BJ (cell line): ENCODE data around the gene WDFY3. TPM values are rescaled to one million over a fixed set of nuclear protein-coding genes. Genes with fewer than 3 reads are reported as not detected.

Experiments
- CTCF ChIA-PET: fragments of 350-600 bp; formaldehyde crosslinking; extraction: SDS; loops from one replicate; lab custom pipeline; 2021; ENCODE audit warnings: antibody characterized with exemption, inconsistent platforms; lab: Yijun Ruan, JAX
- POLR2A ChIA-PET: fragments of 300-600 bp; sonication (Branson Sonifier 250); formaldehyde crosslinking; extraction: SDS; loops from one replicate; lab custom pipeline; 2021; ENCODE audit warnings: antibody characterized with exemption; lab: Charles Lee
- DNase-seq: peaks from one replicate; pipeline ENCODE4 v3.0.0-alpha.2; 2011; ENCODE audit warnings: low read depth
- H3K27me3 ChIP-seq: 2 replicates; pipeline ENCODE4 v1.6.0; 2011; ENCODE audit warnings: low read length; ENCODE audit not compliant: control insufficient read depth, insufficient read depth
- H3K36me3 ChIP-seq: 2 replicates; pipeline ENCODE4 v1.5.1; 2011; ENCODE audit warnings: low read length; ENCODE audit not compliant: control insufficient read depth, insufficient read depth
- H3K4me3 ChIP-seq: 2 replicates; pipeline ENCODE4 v1.5.1; 2011; ENCODE audit warnings: low read depth, mild to moderate bottlenecking, control low read depth, low read length
- CTCF ChIP-seq: IDR thresholded peaks from 2 replicates; pipeline ENCODE4 v1.5.1; 2011; ENCODE audit warnings: low read depth, mild to moderate bottlenecking, control low read depth, inconsistent platforms, low read length, moderate library complexity; ENCODE audit not compliant: insufficient read depth
- polyA plus RNA-seq: library from polyadenylated mRNA; depleted of rRNA; stranded (reverse); fragments of >200 nt; gene quantifications from 2 replicates; pipeline ENCODE4 v1.2.3, GENCODE V29; 2011

Gene WDFY3
- polyA plus RNA-seq, 1 experiment = 28.8 TPM

DNA sequence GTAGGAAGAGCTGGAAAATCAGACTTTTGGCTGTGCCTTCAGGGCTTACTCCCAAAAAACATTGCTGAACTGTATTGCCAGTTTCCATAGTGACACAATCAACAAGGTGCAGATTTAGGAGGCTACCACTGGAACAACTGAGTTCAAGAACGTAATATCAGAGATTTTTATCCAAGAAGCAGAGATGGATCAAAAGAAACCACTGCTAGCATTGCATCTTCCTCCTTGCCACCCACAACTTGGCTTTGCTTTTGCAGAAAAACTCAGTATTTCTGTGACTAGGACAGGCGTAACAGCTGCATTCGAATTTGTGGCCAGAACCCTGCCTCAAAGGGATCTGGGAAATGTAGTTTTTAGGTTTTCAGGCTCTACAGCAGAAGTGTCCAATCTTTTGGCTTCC is 27.8 kb upstream of the WDFY3 start:
- Histone ChIP-seq H3K27me3 (no peaks in the 10 kb centered on the region), H3K4me3 (no peak overlapping the region), H3K36me3 (no peaks in the 10 kb centered on the region)
- no peak for TF ChIP-seq CTCF
- POLR2A ChIA-PET = no interaction called here
- DNase-seq = no peak
- CTCF ChIA-PET = interaction anchor here (1.0 kb wide), 1 partner anchor 8 kb away, joined by 3 read pairs; no protein-coding TSS in a partner anchor

GRCh38 chr4:84985952-84986351 is 19.5 kb upstream of the WDFY3 start:
- no peak overlapping the region for H3K4me3 ChIP-seq
- H3K36me3 ChIP-seq = no peaks in the 10 kb centered on the region
- CTCF ChIA-PET = no interaction called here
- H3K27me3 ChIP-seq = no peaks in the 10 kb centered on the region
- POLR2A ChIA-PET = interaction anchor here (0.6 kb wide), 1 partner anchor 19 kb away, joined by 4 read pairs; no protein-coding TSS in a partner anchor
- DNase-seq = no peak
- no peak for TF ChIP-seq CTCF

- no peak overlapping the region for H3K4me3 ChIP-seq
- ChIA-PET POLR2A (no interaction called here), CTCF (no interaction called here)
- no peak for DNase-seq
- no peak for TF ChIP-seq CTCF
- H3K27me3 ChIP-seq = no peaks in the 10 kb centered on the region
- no peaks in the 10 kb centered on the region for H3K36me3 ChIP-seq
These were observed 10.9 kb upstream of the WDFY3 start for GRCh38 chr4:84977396-84977795.

GRCh38 chr4:84973856-84974255 is 7.4 kb upstream of the WDFY3 start:
- no peaks in the 10 kb centered on the region for H3K36me3 ChIP-seq
- no peak for DNase-seq
- no peak for TF ChIP-seq CTCF
- no peak overlapping the region for H3K4me3 ChIP-seq
- ChIA-PET CTCF (no interaction called here), POLR2A (no interaction called here)
- H3K27me3 ChIP-seq = no peaks in the 10 kb centered on the region

DNA sequence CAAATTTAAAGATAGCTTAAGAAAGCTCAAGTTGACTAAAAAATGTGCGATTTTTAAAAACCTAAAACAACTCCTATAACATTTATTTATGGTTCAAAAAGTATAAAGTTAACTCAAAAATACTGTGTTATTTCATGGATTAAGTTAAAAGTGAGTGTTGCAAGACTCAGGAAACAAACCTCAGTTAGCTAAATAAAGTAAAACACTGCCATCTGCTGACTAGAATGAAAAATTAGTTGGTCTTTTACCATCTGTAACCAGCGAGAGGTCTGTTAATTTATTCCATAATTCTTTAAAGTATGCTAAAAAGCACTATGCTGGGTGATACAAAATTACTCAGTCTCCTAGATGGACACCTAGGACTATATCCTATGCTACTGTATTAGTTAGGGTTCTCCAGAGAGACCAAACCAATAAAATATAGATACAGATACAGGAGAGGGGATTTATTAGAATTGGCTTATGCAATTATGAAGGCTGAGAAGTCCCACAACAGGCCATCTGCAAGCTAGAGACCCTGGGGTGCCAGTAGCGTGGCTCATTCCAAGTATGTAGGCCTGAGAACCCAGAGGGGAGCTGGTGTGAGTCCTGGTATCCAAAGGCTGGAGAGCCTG is 4.9 kb upstream of the WDFY3 start:
- POLR2A ChIA-PET = no interaction called here
- no peak for DNase-seq

More for the DNA sequence above, 4.9 kb upstream of the WDFY3 start:
- H3K27me3 ChIP-seq = no peaks in the 10 kb centered on the region
- H3K36me3 ChIP-seq = no peaks in the 10 kb centered on the region
- peak; percentile 46 for TF ChIP-seq CTCF
- CTCF ChIA-PET = interaction anchor here (0.6 to 4.0 kb wide), 26 partner anchors 13 to 438 kb away, joined by 3 to 65 read pairs (median 3); no protein-coding TSS in a partner anchor
- no peak overlapping the region for H3K4me3 ChIP-seq
